ENCODE results near the gene HSD17B2. TPM values are rescaled to one million over a fixed set of nuclear protein-coding genes. Genes with fewer than 3 reads are reported as not detected.

HSD17B2 gene
- total RNA-seq, 4 donors from 2014 or later = 0.40 TPM; not detected in 3

DNA sequence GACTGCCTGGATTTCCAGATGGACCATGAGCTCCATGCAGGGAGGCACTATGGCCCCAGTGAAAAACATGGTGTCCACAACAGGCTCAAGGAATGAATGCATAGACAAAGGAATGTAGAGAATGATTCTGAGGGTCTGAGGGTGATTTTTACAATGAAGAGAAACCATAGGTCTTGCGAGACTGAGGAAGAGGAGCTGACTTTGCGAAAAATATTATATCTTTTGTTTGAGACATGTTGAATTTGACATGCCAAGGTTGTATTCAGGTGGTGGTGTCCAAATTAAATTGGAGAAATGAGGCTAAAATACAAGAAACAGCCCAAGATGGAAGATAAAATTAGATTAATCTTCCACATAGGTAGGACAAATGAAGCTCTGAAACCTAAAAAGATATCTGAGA, 12.7 kb downstream of the HSD17B2 start:
- H3K27me3 ChIP-seq = peaks cover 4% of the 10 kb centered on the region
- H3K36me3 ChIP-seq = no peaks in the 10 kb centered on the region
- WGBS, 2 donors (ENCODE audit: low coverage in 1 of 2) = 91 to 93% methylated on average over 2 of the region's 2 CpGs
- H3K4me1 ChIP-seq = no peaks in the 10 kb centered on the region
- H3K9me3 ChIP-seq = no peaks in the 10 kb centered on the region
- no peak for ATAC-seq
- H3K4me3 ChIP-seq = no peak overlapping the region
- TF ChIP-seq, protein P1, sequence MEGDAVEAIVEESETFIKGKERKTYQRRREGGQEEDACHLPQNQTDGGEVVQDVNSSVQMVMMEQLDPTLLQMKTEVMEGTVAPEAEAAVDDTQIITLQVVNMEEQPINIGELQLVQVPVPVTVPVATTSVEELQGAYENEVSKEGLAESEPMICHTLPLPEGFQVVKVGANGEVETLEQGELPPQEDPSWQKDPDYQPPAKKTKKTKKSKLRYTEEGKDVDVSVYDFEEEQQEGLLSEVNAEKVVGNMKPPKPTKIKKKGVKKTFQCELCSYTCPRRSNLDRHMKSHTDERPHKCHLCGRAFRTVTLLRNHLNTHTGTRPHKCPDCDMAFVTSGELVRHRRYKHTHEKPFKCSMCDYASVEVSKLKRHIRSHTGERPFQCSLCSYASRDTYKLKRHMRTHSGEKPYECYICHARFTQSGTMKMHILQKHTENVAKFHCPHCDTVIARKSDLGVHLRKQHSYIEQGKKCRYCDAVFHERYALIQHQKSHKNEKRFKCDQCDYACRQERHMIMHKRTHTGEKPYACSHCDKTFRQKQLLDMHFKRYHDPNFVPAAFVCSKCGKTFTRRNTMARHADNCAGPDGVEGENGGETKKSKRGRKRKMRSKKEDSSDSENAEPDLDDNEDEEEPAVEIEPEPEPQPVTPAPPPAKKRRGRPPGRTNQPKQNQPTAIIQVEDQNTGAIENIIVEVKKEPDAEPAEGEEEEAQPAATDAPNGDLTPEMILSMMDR (IDR thresholded peaks at IDR 0.05) = no peak
- TF ChIP-seq POLR2AphosphoS5 (IDR thresholded peaks at IDR 0.05) (no peak), EP300 (IDR thresholded peaks at IDR 0.05) (no peak), POLR2A (IDR thresholded peaks at IDR 0.05) (no peak)
- no peak overlapping the region for H3K27ac ChIP-seq

DNA sequence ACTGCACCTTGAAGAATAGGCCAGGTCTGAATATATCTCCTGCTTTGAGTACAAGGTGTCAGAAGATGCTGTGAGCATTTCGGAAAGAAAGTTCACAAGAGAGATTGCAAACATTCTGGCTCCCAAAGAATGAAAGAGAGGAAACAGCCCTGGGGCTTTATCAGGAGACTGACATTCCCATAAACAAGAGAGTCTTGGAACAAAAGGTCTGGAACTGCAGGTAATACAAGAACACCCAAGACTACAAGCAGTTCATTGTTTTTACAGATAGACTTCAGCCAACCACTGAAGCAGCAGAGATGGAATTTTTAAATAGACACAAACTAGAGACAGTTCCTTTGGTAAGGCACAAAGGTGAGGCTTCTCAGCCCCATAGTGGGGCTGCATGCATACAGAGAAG, 14.4 kb downstream of the HSD17B2 start:
- TF ChIP-seq POLR2A (IDR thresholded peaks at IDR 0.05) = no peak
- Histone ChIP-seq H3K27ac (no peak overlapping the region), H3K4me3 (no peak overlapping the region), H3K4me1 (no peaks in the 10 kb centered on the region), H3K9me3 (no peaks in the 10 kb centered on the region), H3K27me3 (peaks cover 4% of the 10 kb centered on the region), H3K36me3 (no peaks in the 10 kb centered on the region)
- WGBS, 2 donors (ENCODE audit: low coverage in 1 of 2) = 44% methylated on average over 1 of the region's 1 CpG; no CpG with 5 or more reads in 1 of the 2 donors
- no peak for ATAC-seq

DNA sequence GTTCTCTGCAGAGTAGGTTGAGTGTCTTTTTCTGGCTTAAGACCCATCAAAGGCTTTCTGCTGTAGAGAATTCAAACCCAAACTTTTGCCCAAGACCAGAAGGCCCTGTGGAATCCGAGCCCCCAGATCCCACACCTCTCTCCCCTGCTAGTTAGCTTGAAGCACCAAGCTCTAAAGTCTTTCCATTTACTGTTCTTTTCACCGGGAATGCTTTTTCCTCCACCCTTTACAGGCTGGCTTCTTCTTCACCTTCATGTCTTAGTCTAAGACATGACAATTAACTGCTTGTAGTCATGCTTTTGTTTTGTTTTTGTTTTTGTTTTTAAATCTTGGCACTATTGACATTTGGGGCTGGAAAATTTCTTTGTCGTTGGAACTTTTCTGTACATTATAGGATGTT, 15.5 kb downstream of the HSD17B2 start:
- Histone ChIP-seq H3K4me1 (no peaks in the 10 kb centered on the region), H3K36me3 (no peaks in the 10 kb centered on the region), H3K9me3 (no peaks in the 10 kb centered on the region), H3K27me3 (peaks cover 4% of the 10 kb centered on the region), H3K4me3 (no peak overlapping the region), H3K27ac (no peak overlapping the region)
- ATAC-seq = no peak
- 64 to 77% methylated on average over 3 of the region's 3 CpGs for WGBS, 2 donors (ENCODE audit: low coverage in 1 of 2)
- TF ChIP-seq, protein P1 (IDR thresholded peaks at IDR 0.05) = no peak
- TF ChIP-seq EP300 (IDR thresholded peaks at IDR 0.05) = no peak
- TF ChIP-seq POLR2AphosphoS5 (IDR thresholded peaks at IDR 0.05) = no peak
- no peak for TF ChIP-seq POLR2A (IDR thresholded peaks at IDR 0.05)

DNA sequence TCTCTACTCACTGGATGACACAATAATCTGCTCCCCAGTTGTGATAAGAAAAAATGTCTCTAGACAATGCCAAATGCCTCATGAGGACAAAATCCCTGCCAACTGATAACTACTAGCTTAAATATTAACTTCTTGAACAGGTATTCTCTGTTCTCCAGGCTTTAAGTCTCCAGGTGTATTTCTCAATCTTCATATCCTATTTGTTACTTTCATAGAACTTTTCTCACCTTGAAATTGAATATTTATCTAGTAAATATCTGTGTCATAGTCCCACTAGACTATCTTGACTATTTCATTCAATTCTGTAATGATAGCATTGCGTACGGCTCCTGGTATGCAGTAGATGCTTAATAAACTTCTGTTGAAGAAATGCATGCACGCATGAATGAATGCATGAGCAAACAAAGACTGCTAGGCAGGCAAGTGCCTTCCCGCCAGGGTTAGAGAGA, 15.9 kb downstream of the HSD17B2 start:
- Histone ChIP-seq H3K9me3 (no peaks in the 10 kb centered on the region), H3K4me3 (no peak overlapping the region), H3K27me3 (peaks cover 4% of the 10 kb centered on the region), H3K4me1 (no peaks in the 10 kb centered on the region), H3K36me3 (no peaks in the 10 kb centered on the region), H3K27ac (no peak overlapping the region)
- ATAC-seq = no peak
- no peak for TF ChIP-seq POLR2AphosphoS5 (IDR thresholded peaks at IDR 0.05)
- TF ChIP-seq, protein P1 (IDR thresholded peaks at IDR 0.05) = no peak
- TF ChIP-seq POLR2A (IDR thresholded peaks at IDR 0.05) = no peak
- TF ChIP-seq EP300 (IDR thresholded peaks at IDR 0.05) = no peak
- 84% methylated on average over 3 of the region's 4 CpGs; no CpG with 5 or more reads in 1 of the 2 donors for WGBS, 2 donors (ENCODE audit: low coverage in 1 of 2)

DNA sequence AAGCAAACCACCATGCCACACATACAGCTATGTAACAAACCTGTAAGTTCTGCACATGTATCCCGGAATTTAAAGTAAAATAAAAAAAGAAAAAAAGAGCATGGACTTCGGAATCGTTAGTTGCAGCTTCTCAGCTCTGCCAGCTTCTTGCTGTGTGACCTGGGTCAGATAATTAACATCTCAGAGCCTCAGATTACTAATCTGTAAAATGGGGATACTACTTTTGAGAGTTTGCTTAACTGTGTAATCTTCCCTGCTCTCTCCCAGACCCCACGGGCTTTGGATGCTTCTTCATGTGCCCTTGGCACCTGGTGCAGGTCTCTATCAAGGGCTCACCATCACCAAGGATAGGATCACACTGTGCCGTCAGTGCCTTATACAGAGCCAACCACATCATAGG, 16.6 kb downstream of the HSD17B2 start:
- TF ChIP-seq POLR2A (IDR thresholded peaks at IDR 0.05) (no peak), POLR2AphosphoS5 (IDR thresholded peaks at IDR 0.05) (no peak), EP300 (IDR thresholded peaks at IDR 0.05) (no peak)
- TF ChIP-seq, protein P1 (IDR thresholded peaks at IDR 0.05) = no peak
- WGBS, 2 donors (ENCODE audit: low coverage in 1 of 2) = 70 to 85% methylated on average over 5 of the region's 5 CpGs

More for the DNA sequence above, 16.6 kb downstream of the HSD17B2 start:
- Histone ChIP-seq H3K27me3 (peaks cover 4% of the 10 kb centered on the region), H3K9me3 (no peaks in the 10 kb centered on the region), H3K36me3 (no peaks in the 10 kb centered on the region), H3K4me3 (no peak overlapping the region), H3K27ac (no peak overlapping the region), H3K4me1 (no peaks in the 10 kb centered on the region)
- no peak for ATAC-seq
